Muscle of back (tissue), 11 donors: ENCODE results near the gene STK24. TPM values are rescaled to one million over a fixed set of nuclear protein-coding genes. Genes with fewer than 3 reads are reported as not detected.

Experiments
- DNase-seq, 3 donors: peaks; one replicate each; pipeline versions ENCODE4 v3.0.0 to v3.0.0-alpha.2; 2013
- polyA plus RNA-seq, 10 donors: library from polyadenylated mRNA; unstranded; fragments of 120-200 nt; gene quantifications; one replicate each; pipeline ENCODE4 v1.2.1, GENCODE V29; 2013; ENCODE audit not compliant: insufficient read length in 10 of 10

STK24 gene
- polyA plus RNA-seq, 10 donors = 39.5 to 53.2 (median 44.8) TPM

- no peak for DNase-seq
Observed at GRCh38 chr13:98557937-98558792, 18.7 kb downstream of the STK24 start.

GRCh38 chr13:98556968-98557631, 19.8 kb downstream of the STK24 start:
- DNase-seq = no peak

- no peak for DNase-seq
Observed at GRCh38 chr13:98556142-98556816, 20.6 kb downstream of the STK24 start.

GRCh38 chr13:98549728-98550317, 27.1 kb downstream of the STK24 start:
- no peak for DNase-seq

- peak in 1 of 3 donors; percentile 37 for DNase-seq
Observed at GRCh38 chr13:98549006-98549727, 27.7 kb downstream of the STK24 start.

GRCh38 chr13:98548230-98548629, 28.7 kb downstream of the STK24 start:
- no peak for DNase-seq

- no peak for DNase-seq
Observed at GRCh38 chr13:98547455-98547854, 29.5 kb downstream of the STK24 start.

- no peak for DNase-seq
Observed at GRCh38 chr13:98546402-98546801, 30.5 kb downstream of the STK24 start.

- no peak for DNase-seq
Observed at GRCh38 chr13:98544104-98544710, 32.7 kb downstream of the STK24 start.

GRCh38 chr13:98543378-98544103, 33.4 kb downstream of the STK24 start:
- DNase-seq = no peak

GRCh38 chr13:98542568-98543377, 34.1 kb downstream of the STK24 start:
- peak in 1 of 3 donors; percentile 64 for DNase-seq

- DNase-seq = peak in 1 of 3 donors; percentile 40
Observed at GRCh38 chr13:98541701-98542203, 35.2 kb downstream of the STK24 start.

GRCh38 chr13:98541191-98541590, 35.7 kb downstream of the STK24 start:
- DNase-seq = peak in 1 of 3 donors; percentile 67

GRCh38 chr13:98540476-98540875, 36.4 kb downstream of the STK24 start:
- DNase-seq = peak in 1 of 3 donors; percentile 56

GRCh38 chr13:98539666-98540065, 37.2 kb downstream of the STK24 start:
- peak in 1 of 3 donors; percentile 71 for DNase-seq

- DNase-seq = no peak
Observed at GRCh38 chr13:98538876-98539275, 38.0 kb downstream of the STK24 start.

- no peak for DNase-seq
Observed at GRCh38 chr13:98537740-98538139, 39.2 kb downstream of the STK24 start.

- no peak for DNase-seq
Observed at GRCh38 chr13:98537306-98537705, 39.6 kb downstream of the STK24 start.

GRCh38 chr13:98536729-98537128, 40.2 kb downstream of the STK24 start:
- no peak for DNase-seq
